Naive B cell (primary cell): Measurements from ENCODE around the gene CDH15. TPM values are rescaled to one million over a fixed set of nuclear protein-coding genes. Genes with fewer than 3 reads are reported as not detected.

Source experiments
- ATAC-seq, 2 donors: fragments of 150-1000 bp; cut with Tn5 transposase; 2 replicates each; pipeline ENCODE4 v1.10.0; 2021; ENCODE audit warnings: low read depth in 2 of 2, mild to moderate bottlenecking in 2 of 2, moderate library complexity in 2 of 2
- DNase-seq: peaks from one replicate; pipeline ENCODE4 v3.0.0; 2022
- H3K27ac Mint-ChIP-seq, 6 donors: one replicate each; pipeline ENCODE4 v1.8.0; 2020 to 2022; ENCODE audit warnings: mild to moderate bottlenecking in 6 of 6, mixed read lengths in 6 of 6, moderate library complexity in 5 of 6, inconsistent platforms in 2 of 6
- H3K27me3 Mint-ChIP-seq, 3 donors: one replicate each; pipeline ENCODE4 v1.8.0; 2021 to 2022; ENCODE audit warnings: mixed read lengths in 3 of 3, mild to moderate bottlenecking in 1 of 3
- H3K36me3 Mint-ChIP-seq, 2 donors: one replicate each; pipeline ENCODE4 v1.8.0; 2020 to 2022; ENCODE audit warnings: mixed read lengths in 2 of 2, inconsistent platforms in 1 of 2, mild to moderate bottlenecking in 1 of 2
- H3K4me1 Mint-ChIP-seq, 3 donors: one replicate each; pipeline ENCODE4 v1.8.0; 2020 to 2022; ENCODE audit warnings: mixed read lengths in 3 of 3, inconsistent platforms in 1 of 3, mild to moderate bottlenecking in 1 of 3, moderate library complexity in 1 of 3
- H3K4me3 Mint-ChIP-seq, 8 donors: one replicate each; pipeline ENCODE4 v1.8.0; 2020 to 2022; ENCODE audit warnings: mild to moderate bottlenecking in 8 of 8, mixed read lengths in 8 of 8, moderate library complexity in 8 of 8, inconsistent platforms in 2 of 8
- H3K9me3 Mint-ChIP-seq, 7 donors: one replicate each; pipeline ENCODE4 v1.8.0; 2020 to 2022; ENCODE audit warnings: mixed read lengths in 7 of 7, mild to moderate bottlenecking in 5 of 7, inconsistent platforms in 2 of 7, moderate library complexity in 1 of 7
- polyA plus RNA-seq, 6 donors: library from polyadenylated mRNA; unstranded; fragments of 300-500 nt; fragmentation: Illumina TruSeq; gene quantifications; one replicate each; pipeline ENCODE4 v1.2.3, GENCODE V29; 2021; ENCODE audit warnings: low read depth in 6 of 6

CDH15 gene
- polyA plus RNA-seq, 6 donors from 2014 or later, result not detected

DNA sequence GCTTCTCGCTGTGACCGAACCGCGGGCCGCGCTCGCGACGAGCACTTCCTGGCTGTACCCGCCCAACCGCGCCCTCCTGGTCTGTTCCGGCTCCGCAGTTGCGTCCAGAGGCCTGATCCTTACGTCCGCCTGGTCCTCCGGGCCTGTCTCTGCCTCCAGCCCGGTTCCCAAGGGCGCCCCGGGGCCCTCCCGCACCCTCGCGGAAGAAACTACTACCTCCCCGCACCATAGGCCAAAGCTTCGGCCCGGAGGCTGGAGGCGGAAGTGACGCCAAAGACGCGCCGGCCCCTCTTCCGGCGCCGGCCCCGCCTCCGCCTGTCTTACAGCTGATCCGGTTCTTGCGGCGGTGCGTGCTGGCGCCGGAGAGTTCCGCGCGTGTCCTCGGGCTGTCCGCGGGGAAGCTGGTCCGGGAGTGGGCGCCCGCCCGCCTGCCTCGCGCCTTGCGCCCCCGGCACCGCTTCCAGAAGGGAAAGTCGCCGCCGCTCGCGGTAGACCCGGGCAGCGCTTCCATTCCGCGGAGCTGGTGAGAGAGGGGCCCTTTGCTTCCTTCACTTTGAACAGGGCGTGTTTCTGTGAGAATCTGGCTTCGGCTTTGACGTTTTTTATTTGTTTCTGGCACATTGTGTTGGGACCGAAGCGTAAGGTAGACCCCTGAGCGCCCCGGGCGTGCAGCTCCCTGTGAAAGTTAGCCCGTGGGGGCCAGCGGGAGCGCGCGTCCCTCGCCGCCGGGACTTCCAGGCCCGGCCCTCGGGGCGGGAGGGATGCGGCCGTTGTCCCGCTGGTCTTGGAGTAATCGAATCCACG is 46.0 kb downstream of the CDH15 start, which contains the start of gene ZNF778:
TSS of gene ZNF778 (plus strand) at position 316 of the 804 bp plus-strand sequence. CDS start 3,425 bp downstream, outside the sequence.
- ATAC-seq (peak; percentile 86 to 88), DNase-seq (peak; percentile 84)
- Mint-ChIP-seq H3K27ac (peak within 1 kb of the TSS; percentile 81 to 99 (median 98)), H3K27me3 (no peaks in the 10 kb centered on the region), H3K4me3 (peak within 1 kb of the TSS; percentile 73 to 95 (median 89)), H3K4me1 (peaks cover 12 to 19% (median 14%) of the 10 kb centered on the region in 3 donors), H3K9me3 (no peaks in the 10 kb centered on the region), H3K36me3 (peaks cover 2 to 13% of the 10 kb centered on the region in 2 donors)

GRCh38 chr16:89219365-89219764 is 47.8 kb downstream of the CDH15 start:
- Mint-ChIP-seq H3K4me3 (peak overlapping the region in 7 of 8 donors; percentile 35 to 95 (median 71)), H3K9me3 (no peaks in the 10 kb centered on the region), H3K4me1 (peaks cover 14 to 19% (median 14%) of the 10 kb centered on the region in 3 donors), H3K27me3 (no peaks in the 10 kb centered on the region), H3K27ac (peak overlapping the region in 2 of 6 donors; percentile 67 to 82), H3K36me3 (peaks cover 4 to 18% of the 10 kb centered on the region in 2 donors)
- no peak for ATAC-seq
- DNase-seq, result no peak

DNA sequence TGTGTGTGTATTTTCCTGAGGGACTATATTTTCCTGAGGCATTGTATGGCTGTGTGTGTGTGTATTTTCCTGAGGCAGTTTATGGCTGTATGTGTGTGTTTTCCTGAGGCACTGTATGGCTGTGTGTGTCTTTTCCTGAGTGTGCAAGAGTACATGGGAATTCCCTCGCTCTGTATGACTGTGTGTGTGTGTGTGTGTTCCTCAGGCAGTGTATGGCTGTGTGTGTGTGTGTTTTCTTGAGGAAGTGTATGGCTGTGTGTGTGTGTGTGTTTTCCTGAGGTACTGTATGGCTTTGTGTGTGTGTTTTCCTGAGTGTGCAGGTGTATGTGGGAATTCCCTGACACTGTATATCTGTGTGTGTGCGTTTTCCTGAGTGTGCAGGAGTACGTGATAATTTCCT is 50.1 kb downstream of the CDH15 start:
- no peak for DNase-seq
- Mint-ChIP-seq H3K27me3 (no peaks in the 10 kb centered on the region), H3K9me3 (peaks cover 0 to 7% (median 2%) of the 10 kb centered on the region in 7 donors), H3K27ac (peak overlapping the region in 2 of 6 donors; percentile 20 to 49), H3K4me1 (peaks cover 9 to 17% (median 13%) of the 10 kb centered on the region in 3 donors), H3K36me3 (peaks cover 16 to 30% of the 10 kb centered on the region in 2 donors), H3K4me3 (peak overlapping the region in 1 of 8 donors; percentile 64)
- ATAC-seq, result no peak

DNA sequence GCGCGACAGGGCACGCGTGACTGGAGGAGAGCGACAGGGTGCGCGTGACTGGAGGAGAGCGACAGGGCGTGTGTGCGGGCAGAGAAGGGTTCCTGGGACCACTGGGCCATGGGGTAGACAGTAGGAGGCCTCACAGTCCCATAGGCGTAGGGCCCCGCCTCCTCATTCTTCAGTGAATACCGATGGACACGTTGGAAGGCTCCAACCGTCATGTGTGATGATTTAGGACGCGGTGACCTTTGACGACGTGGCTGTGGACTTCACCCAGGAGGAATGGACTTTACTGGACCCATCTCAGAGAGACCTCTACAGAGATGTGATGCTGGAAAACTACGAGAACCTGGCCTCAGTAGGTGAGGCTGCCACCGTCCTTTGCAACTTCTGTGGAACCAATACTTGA is 51.4 kb downstream of the CDH15 start:
- H3K27me3 Mint-ChIP-seq, result no peaks in the 10 kb centered on the region
- no peak for ATAC-seq
- peaks cover 7 to 11% (median 11%) of the 10 kb centered on the region in 3 donors for H3K4me1 Mint-ChIP-seq
- no peak for DNase-seq
- H3K9me3 Mint-ChIP-seq, result peaks cover 0 to 15% (median 5%) of the 10 kb centered on the region in 7 donors
- peak overlapping the region in 1 of 6 donors; percentile 54 for H3K27ac Mint-ChIP-seq
- H3K4me3 Mint-ChIP-seq, result peak overlapping the region in 1 of 8 donors; percentile 45
- H3K36me3 Mint-ChIP-seq, result peaks cover 27 to 44% of the 10 kb centered on the region in 2 donors

GRCh38 chr16:89224665-89225064 is 53.1 kb downstream of the CDH15 start:
- peaks cover 29 to 53% of the 10 kb centered on the region in 2 donors for H3K36me3 Mint-ChIP-seq
- H3K27me3 Mint-ChIP-seq, result no peaks in the 10 kb centered on the region
- peak overlapping the region in 2 of 8 donors; percentile 22 to 64 for H3K4me3 Mint-ChIP-seq
- H3K9me3 Mint-ChIP-seq, result peaks cover 0 to 24% (median 5%) of the 10 kb centered on the region in 7 donors
- peak overlapping the region in 1 of 6 donors; percentile 89 for H3K27ac Mint-ChIP-seq
- peaks cover 4 to 11% (median 5%) of the 10 kb centered on the region in 3 donors for H3K4me1 Mint-ChIP-seq
- DNase-seq, result no peak
- no peak for ATAC-seq

DNA sequence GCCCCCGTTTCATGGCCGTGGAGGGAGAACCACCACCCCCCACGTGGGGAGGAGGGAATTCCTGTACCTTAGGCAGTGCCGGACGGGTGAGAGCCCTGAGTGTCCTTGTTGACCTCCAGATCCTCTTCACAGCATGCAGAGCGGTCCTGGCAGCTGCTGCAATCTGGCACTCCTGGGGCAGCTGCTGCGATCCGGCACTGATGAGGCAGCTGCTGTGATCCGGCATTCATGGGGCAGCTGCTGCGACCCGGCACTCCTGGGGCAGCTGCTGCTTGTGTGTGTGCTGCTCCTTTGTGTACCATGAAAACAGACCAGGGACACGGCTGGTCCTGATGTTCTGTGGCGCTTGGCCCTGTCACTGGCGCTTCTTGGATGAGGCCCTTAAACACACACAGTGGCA is 58.7 kb downstream of the CDH15 start:
- H3K36me3 Mint-ChIP-seq, result peaks cover 33 to 51% of the 10 kb centered on the region in 2 donors
- H3K4me3 Mint-ChIP-seq, result no peak overlapping the region
- peaks cover 0 to 24% (median 5%) of the 10 kb centered on the region in 7 donors for H3K9me3 Mint-ChIP-seq
- no peak overlapping the region for H3K27ac Mint-ChIP-seq
- DNase-seq (no peak), ATAC-seq (no peak)
- peaks cover 0 to 8% (median 3%) of the 10 kb centered on the region in 3 donors for H3K4me1 Mint-ChIP-seq
- H3K27me3 Mint-ChIP-seq, result no peaks in the 10 kb centered on the region

- Mint-ChIP-seq H3K4me3 (no peak overlapping the region), H3K4me1 (peaks cover 0 to 8% (median 0%) of the 10 kb centered on the region in 3 donors), H3K36me3 (peaks cover 21 to 38% of the 10 kb centered on the region in 2 donors), H3K27me3 (no peaks in the 10 kb centered on the region), H3K9me3 (peaks cover 0 to 17% (median 5%) of the 10 kb centered on the region in 7 donors), H3K27ac (peak overlapping the region in 1 of 6 donors; percentile 51)
- DNase-seq (no peak), ATAC-seq (no peak)
Observed at GRCh38 chr16:89232107-89232506, 60.6 kb downstream of the CDH15 start.

DNA sequence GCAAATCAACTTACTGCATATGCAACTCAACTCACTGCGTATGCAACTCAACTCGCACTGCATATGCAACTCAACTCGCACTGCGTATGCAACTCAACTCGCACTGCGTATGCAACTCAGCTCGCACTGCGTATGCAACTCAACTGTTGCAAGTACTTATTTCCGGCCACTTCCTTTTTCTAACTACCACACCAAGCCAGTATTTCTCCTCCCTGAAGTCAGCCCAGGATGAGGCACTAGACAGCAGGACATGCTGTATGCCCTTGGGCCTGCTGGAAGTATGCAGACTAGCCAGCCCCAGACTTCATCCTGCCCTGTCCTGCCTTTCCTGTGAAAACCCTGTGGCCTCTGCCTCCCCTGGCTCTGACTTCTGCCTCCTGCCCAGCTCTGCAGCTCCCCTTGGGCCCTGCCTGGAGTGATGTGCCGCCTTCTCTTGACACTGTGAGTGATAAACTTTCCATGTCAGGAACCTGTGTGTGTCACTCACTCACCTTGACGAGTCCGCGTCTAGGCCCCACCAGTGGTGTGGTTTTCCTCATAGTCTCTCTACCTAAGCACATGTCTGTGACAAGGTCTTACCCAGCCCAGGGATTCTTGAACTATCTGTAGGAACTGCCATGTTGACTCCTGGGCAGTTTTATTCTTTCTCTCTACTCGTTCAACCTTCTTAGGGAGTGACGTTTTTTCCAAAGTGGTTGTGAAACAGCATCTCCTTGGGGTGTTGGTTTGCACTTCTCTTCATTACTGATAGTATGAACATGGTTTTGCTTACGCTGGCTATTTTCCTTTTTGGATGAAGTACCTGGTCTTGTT is 62.3 kb downstream of the CDH15 start:
- Mint-ChIP-seq H3K9me3 (peaks cover 0 to under 1% (median 0%) of the 10 kb centered on the region in 7 donors), H3K4me3 (no peak overlapping the region), H3K27ac (peak overlapping the region in 1 of 6 donors; percentile 79), H3K27me3 (no peaks in the 10 kb centered on the region), H3K36me3 (peaks cover 13 to 21% of the 10 kb centered on the region in 2 donors), H3K4me1 (peaks cover 0 to 8% (median 0%) of the 10 kb centered on the region in 3 donors)
- DNase-seq (no peak), ATAC-seq (no peak)

GRCh38 chr16:89237733-89238132 is 66.2 kb downstream of the CDH15 start:
- H3K4me1 Mint-ChIP-seq, result peaks cover 8 to 18% (median 14%) of the 10 kb centered on the region in 3 donors
- H3K27ac Mint-ChIP-seq, result no peak overlapping the region
- H3K9me3 Mint-ChIP-seq, result no peaks in the 10 kb centered on the region
- DNase-seq (no peak), ATAC-seq (no peak)
- H3K36me3 Mint-ChIP-seq, result peaks cover 9 to 12% of the 10 kb centered on the region in 2 donors
- no peaks in the 10 kb centered on the region for H3K27me3 Mint-ChIP-seq
- peak overlapping the region in 2 of 8 donors; percentile 20 to 43 for H3K4me3 Mint-ChIP-seq

DNA sequence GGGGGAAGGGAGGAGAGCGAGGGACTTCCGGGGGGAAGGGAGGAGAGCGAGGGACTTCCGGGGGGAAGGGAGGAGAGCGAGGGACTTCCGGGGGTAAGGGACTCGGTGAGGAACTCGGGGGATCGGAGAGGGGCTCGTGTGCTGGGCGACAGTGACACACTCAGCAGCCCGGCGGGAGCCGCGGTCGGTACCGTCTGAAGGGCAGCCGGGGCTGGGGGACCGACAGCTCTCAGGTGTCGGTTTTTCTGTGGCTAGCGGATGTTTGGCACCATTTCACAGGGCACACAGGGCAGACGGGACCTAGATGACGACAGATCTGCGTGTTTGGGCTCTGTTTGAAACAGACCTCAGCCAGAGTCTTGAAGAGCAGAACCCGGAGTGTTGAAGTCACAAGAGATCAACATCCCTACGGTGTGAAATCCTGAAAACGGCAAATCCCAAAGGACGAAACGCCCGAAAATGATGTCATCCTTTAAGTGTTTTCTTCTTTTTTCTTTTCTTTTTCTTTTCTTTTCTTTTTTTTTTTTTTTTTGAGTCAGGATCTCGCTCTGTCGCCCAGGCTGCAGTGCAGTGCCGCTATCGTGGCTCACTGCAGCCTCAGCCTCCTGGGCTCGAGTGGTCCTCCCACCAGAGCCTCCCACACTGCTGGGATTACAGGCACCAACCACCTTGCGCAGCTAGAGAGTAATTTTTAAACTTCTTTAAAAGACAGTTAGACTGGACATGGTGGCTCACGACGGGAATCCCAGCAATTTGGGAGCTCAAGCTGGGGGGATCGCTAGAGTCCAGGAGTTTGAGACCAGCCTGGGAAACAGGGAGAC is 69.8 kb downstream of the CDH15 start:
- Mint-ChIP-seq H3K4me3 (peak overlapping the region; percentile 79 to 98 (median 97)), H3K27ac (peak overlapping the region; percentile 95 to 99 (median 99)), H3K27me3 (no peaks in the 10 kb centered on the region), H3K36me3 (no peaks in the 10 kb centered on the region), H3K9me3 (no peaks in the 10 kb centered on the region), H3K4me1 (peaks cover 7 to 26% (median 20%) of the 10 kb centered on the region in 3 donors)
- DNase-seq (peak; percentile 85), ATAC-seq (peak; percentile 81 to 84)

DNA sequence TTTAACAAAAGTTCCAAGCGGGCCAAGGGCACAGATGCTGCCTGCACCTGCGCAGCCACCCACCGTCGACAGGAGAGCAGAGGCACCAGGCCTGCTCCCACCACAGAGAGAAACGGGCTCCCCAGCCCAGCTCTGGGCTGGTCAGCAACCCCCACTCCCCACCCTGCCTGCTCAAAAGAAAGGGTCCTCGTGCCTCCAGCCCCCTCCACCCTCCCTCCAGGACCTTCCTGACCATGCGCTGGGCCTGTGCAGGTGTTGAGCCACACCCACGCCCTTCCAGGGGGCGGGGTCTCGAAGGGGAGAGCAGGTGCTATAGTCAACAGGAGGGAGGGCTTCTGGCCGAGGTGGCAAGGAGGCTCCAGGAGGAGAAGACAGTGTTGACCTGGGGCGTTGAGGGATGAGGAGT is 71.2 kb downstream of the CDH15 start:
- Mint-ChIP-seq H3K36me3 (no peaks in the 10 kb centered on the region), H3K27me3 (no peaks in the 10 kb centered on the region), H3K27ac (peak overlapping the region in 5 of 6 donors; percentile 44 to 78 (median 60)), H3K4me1 (peaks cover 8 to 28% (median 20%) of the 10 kb centered on the region in 3 donors), H3K4me3 (peak overlapping the region in 3 of 8 donors; percentile 15 to 69 (median 66)), H3K9me3 (no peaks in the 10 kb centered on the region)
- DNase-seq (no peak), ATAC-seq (no peak)

- Mint-ChIP-seq H3K27me3 (no peaks in the 10 kb centered on the region), H3K4me3 (peak overlapping the region in 4 of 8 donors; percentile 15 to 66 (median 28)), H3K36me3 (no peaks in the 10 kb centered on the region), H3K4me1 (peaks cover 8 to 28% (median 20%) of the 10 kb centered on the region in 3 donors), H3K27ac (peak overlapping the region in 3 of 6 donors; percentile 49 to 67 (median 63)), H3K9me3 (no peaks in the 10 kb centered on the region)
- DNase-seq, result no peak
- ATAC-seq, result no peak
Observed at GRCh38 chr16:89243664-89244063, 72.1 kb downstream of the CDH15 start.
